ENCODE measurements around the gene DDX20. TPM values are rescaled to one million over a fixed set of nuclear protein-coding genes. Genes with fewer than 3 reads are reported as not detected.

Gene DDX20
- total RNA-seq, 4 donors from 2014 or later, result 15.7 to 32.6 (median 20.8) TPM

GRCh38 chr1:111802984-111803383 lies 47.3 kb downstream of the DDX20 start:
- intact Hi-C loops (cut with DNase I), result no loop called here
- DNase-seq, result no peak
- Histone ChIP-seq H3K4me1 (no peaks in the 10 kb centered on the region), H3K36me3 (no peaks in the 10 kb centered on the region), H3K9me3 (no peaks in the 10 kb centered on the region), H3K27me3 (no peaks in the 10 kb centered on the region), H3K4me3 (replicated peaks in 1 of 3) (no peak overlapping the region), H3K27ac (no peak overlapping the region)
- no peak for TF ChIP-seq CTCF (IDR thresholded peaks at IDR 0.05)
- WGBS, 2 donors, result 95 to 97% methylated on average over 5 of the region's 5 CpGs

GRCh38 chr1:111803951-111804350 lies 48.2 kb downstream of the DDX20 start:
- intact Hi-C loops (cut with DNase I), result no loop called here
- Histone ChIP-seq H3K9me3 (no peaks in the 10 kb centered on the region), H3K27ac (no peak overlapping the region), H3K4me1 (no peaks in the 10 kb centered on the region), H3K27me3 (no peaks in the 10 kb centered on the region), H3K4me3 (replicated peaks in 1 of 3) (no peak overlapping the region), H3K36me3 (no peaks in the 10 kb centered on the region)
- WGBS, 2 donors, result 86 to 90% methylated on average over 5 of the region's 5 CpGs
- no peak for TF ChIP-seq CTCF (IDR thresholded peaks at IDR 0.05)
- no peak for DNase-seq

GRCh38 chr1:111804776-111805175 lies 49.1 kb downstream of the DDX20 start:
- no peak for DNase-seq
- no peaks in the 10 kb centered on the region for H3K36me3 ChIP-seq
- H3K9me3 ChIP-seq, result no peaks in the 10 kb centered on the region
- H3K4me3 ChIP-seq (replicated peaks in 1 of 3), result no peak overlapping the region
- H3K27ac ChIP-seq, result no peak overlapping the region
- intact Hi-C loops (cut with DNase I), result no loop called here
- no peaks in the 10 kb centered on the region for H3K27me3 ChIP-seq
- 86 to 89% methylated on average over 11 of the region's 11 CpGs for WGBS, 2 donors
- no peak for TF ChIP-seq CTCF (IDR thresholded peaks at IDR 0.05)
- TF ChIP-seq POLR2A (IDR thresholded peaks at IDR 0.05), result no peak
- H3K4me1 ChIP-seq, result no peaks in the 10 kb centered on the region

DNA sequence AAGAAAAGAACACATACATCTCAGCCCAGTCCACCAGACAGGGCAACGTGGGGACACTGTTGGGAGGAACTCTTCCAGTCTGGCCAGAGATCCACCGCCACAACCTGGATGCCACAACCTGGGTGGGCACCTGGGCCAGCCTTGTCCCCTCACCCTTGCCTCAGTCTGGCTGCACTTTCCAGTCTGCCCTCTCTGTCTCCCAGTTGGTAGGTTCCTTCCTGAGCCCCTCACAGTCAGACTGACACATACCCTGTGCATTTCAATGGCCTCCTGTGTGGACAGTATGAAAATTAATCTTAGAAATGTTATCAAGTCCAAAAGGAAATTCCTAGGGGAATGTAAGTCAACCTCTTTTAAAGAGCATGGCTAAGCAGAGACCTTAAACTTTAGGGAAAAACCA lies 49.5 kb downstream of the DDX20 start:
- Histone ChIP-seq H3K4me1 (no peaks in the 10 kb centered on the region), H3K9me3 (no peaks in the 10 kb centered on the region), H3K36me3 (no peaks in the 10 kb centered on the region), H3K27me3 (no peaks in the 10 kb centered on the region), H3K4me3 (replicated peaks in 1 of 3) (no peak overlapping the region), H3K27ac (no peak overlapping the region)
- intact Hi-C loops (cut with DNase I), result no loop called here
- 95 to 100% methylated on average over 2 of the region's 2 CpGs for WGBS, 2 donors
- TF ChIP-seq POLR2A (IDR thresholded peaks at IDR 0.05) (no peak), CTCF (IDR thresholded peaks at IDR 0.05) (no peak)
- no peak for DNase-seq

GRCh38 chr1:111811891-111812290 lies 56.2 kb downstream of the DDX20 start:
- no peak overlapping the region for H3K4me3 ChIP-seq (replicated peaks in 1 of 3)
- no peaks in the 10 kb centered on the region for H3K4me1 ChIP-seq
- no peak for TF ChIP-seq POLR2A (IDR thresholded peaks at IDR 0.05)
- TF ChIP-seq CTCF (IDR thresholded peaks at IDR 0.05), result no peak
- H3K36me3 ChIP-seq, result no peaks in the 10 kb centered on the region
- no peak for DNase-seq
- no peak overlapping the region for H3K27ac ChIP-seq
- H3K27me3 ChIP-seq, result no peaks in the 10 kb centered on the region
- 91% methylated on average over 10 of the region's 10 CpGs for WGBS, 2 donors
- intact Hi-C loops (cut with DNase I), result no loop called here
- no peaks in the 10 kb centered on the region for H3K9me3 ChIP-seq

Measured in thyroid gland (tissue), 4 donors.